ENCODE results near the gene SCCPDH. TPM values are rescaled to one million over a fixed set of nuclear protein-coding genes. Genes with fewer than 3 reads are reported as not detected.
A peak's percentile ranks its signal among the peaks of the same experiment; 100 is the strongest.
"Not testable (repeated sequence)": the region's sequence is repeated elsewhere in the genome, so short reads cannot be mapped to it uniquely, and the experiment has no call there.

The SCCPDH gene
- total RNA-seq, 1 donor = 55.1 TPM

- no peak overlapping the region for H3K4me3 ChIP-seq (ENCODE audit: low read depth, low read length)
- peak; percentile 67 for DNase-seq (ENCODE audit: low read depth)
- TF ChIP-seq CTCF (IDR thresholded peaks at IDR 0.05; ENCODE audit: insufficient read depth, low read length) = no peak
These were observed 16.0 kb upstream of the SCCPDH start for GRCh38 chr1:246708166-246708565.

GRCh38 chr1:246709196-246709595, 15.0 kb upstream of the SCCPDH start:
- H3K4me3 ChIP-seq (ENCODE audit: low read depth, low read length) = no peak overlapping the region
- DNase-seq (ENCODE audit: low read depth) = no peak

DNA sequence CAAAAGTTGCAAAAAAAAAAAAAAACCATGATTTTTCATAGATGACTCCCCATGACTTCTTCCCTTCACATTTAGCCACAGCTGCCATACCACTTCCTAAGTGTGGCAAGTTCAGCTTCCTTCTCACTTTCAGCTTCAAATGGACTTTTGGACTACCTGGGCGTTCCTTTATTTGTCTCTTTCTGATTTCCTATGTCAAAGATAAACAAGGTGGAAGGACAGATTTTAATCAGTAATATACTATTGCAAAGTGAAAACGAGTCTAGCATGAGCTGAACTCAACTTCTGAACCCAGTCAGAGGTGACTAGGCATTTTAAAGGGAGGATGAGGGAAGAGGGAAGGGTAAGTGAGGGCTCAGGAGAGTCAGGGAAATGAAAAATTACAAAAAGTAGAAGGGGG, 14.4 kb upstream of the SCCPDH start:
- no peak for TF ChIP-seq CTCF (IDR thresholded peaks at IDR 0.05; ENCODE audit: insufficient read depth, low read length)
- H3K4me3 ChIP-seq (ENCODE audit: low read depth, low read length) = no peak overlapping the region
- no peak for DNase-seq (ENCODE audit: low read depth)

More at GRCh38 chr1:246709196-246709595, 15.0 kb upstream of the SCCPDH start:
- no peak for TF ChIP-seq CTCF (IDR thresholded peaks at IDR 0.05; ENCODE audit: insufficient read depth, low read length)

DNA sequence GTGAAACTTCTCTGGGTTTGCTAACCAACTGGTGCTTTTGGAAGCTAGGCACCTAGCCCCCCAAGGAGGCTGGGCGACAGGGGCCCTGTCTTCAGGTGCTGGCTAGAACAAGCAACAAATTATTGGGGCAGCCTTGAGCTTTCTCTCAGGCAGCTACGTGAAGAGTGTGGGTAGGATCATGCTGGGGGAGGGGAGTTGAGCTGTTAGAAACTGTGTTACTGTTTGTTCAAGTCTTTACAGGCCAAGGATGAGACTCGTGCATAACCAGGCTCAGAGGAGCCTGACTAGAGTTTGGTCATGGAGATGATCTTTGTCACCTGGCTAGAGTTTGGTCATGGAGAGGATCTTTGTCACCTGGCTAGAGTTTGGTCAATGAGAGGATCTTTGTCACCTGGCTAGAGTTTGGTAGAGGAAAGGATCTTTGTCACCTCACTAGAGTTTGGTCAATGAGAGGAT, 12.6 kb upstream of the SCCPDH start:
- DNase-seq (ENCODE audit: low read depth) = no peak

DNA sequence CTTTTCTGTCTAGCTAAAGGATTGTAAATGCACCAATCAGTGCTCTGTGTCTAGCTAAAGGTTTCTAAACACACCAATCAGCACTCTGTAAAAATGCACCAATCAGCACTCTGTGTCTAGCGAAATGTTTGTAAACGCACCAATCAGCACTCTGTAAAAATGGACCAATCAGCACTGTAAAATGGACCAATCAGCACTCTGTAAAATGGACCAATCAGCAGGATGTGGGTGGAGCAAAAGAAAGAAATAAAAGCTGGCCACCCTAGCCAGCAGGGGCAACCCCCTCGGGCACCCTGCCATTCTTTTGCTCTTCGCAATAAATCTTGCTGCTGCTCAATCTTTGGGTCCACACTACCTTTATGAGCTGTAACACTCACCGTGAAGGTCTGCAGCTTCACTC, 11.8 kb upstream of the SCCPDH start:
- DNase-seq (ENCODE audit: low read depth); H3K4me3 ChIP-seq (ENCODE audit: low read depth, low read length): not testable (repeated sequence)

More for the DNA sequence above, 12.6 kb upstream of the SCCPDH start:
- TF ChIP-seq CTCF (IDR thresholded peaks at IDR 0.05; ENCODE audit: insufficient read depth, low read length) = no peak
- H3K4me3 ChIP-seq (ENCODE audit: low read depth, low read length) = no peak overlapping the region

GRCh38 chr1:246719361-246719760, 4.8 kb upstream of the SCCPDH start:
- DNase-seq (ENCODE audit: low read depth); H3K4me3 ChIP-seq (ENCODE audit: low read depth, low read length): not testable (repeated sequence)

DNA sequence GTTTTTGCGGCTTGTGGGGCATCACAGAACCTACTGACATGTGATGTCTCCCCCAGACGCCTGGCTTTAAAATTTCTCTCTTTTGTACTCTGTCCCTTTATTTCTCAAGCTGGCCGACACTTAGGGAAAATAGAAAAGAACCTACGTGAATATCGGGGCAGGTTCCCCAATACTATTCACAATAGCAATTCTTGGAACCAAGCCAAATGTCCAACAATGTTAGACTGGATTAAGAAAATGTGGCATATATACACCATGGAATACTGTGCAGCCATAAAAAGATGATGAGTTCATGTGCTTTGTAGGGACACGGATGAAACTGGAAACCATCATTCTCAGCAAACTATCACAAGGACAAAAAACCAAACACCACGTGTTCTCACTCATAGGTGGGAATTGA, 3.4 kb upstream of the SCCPDH start:
- not testable (repeated sequence) for DNase-seq (ENCODE audit: low read depth); H3K4me3 ChIP-seq (ENCODE audit: low read depth, low read length)

- H3K4me3 ChIP-seq (ENCODE audit: low read depth, low read length) = no peak overlapping the region
- no peak for TF ChIP-seq CTCF (IDR thresholded peaks at IDR 0.05; ENCODE audit: insufficient read depth, low read length)
- no peak for DNase-seq (ENCODE audit: low read depth)
These were observed 1.5 kb upstream of the SCCPDH start for GRCh38 chr1:246722720-246723119.

GRCh38 chr1:246724731-246725095, 504 bp downstream of the SCCPDH start:
- peak; percentile 49 for DNase-seq (ENCODE audit: low read depth)
- peak overlapping the region; percentile 80 for H3K4me3 ChIP-seq (ENCODE audit: low read depth, low read length)
- TF ChIP-seq CTCF (IDR thresholded peaks at IDR 0.05; ENCODE audit: insufficient read depth, low read length) = no peak

Data from fibroblast of the aortic adventitia (primary cell).